HG02870 (cell line): ENCODE measurements around the gene MUC6.

Experiments
- ATAC-seq: cut with Tn5 transposase; IDR thresholded peaks from one replicate; pipeline ENCODE4 v1.9.1; 2021; ENCODE audit warnings: mild to moderate bottlenecking, moderate library complexity; ENCODE audit not compliant: unreplicated experiment

Gene MUC6

DNA sequence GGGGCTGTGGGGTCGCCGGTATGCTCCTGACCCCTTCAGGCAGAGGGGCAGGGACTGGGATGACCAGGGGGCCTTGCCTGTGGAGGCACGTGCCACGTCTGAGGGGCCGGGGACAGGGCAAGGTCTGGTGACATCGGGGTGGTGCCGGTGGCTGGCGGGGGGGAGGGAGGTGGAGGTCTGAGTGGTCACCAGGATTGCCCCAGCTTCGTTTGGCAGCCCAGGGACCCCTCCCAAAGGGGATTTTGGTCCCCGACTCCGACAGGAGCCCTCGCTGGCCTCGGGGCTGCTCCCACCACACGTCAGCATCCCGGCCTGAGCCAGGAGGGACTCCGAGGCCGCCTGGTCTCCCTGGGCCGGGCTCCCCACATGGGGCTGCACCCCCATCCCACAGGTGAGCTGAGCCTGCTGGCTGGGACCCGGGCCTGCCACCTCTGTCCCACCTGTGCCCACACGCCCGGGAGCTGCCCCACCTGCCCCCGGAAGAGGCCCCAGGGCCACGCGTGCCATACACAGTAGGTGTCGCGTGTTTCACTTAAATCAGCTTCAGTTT, 1.1 kb upstream of the MUC6 start:
- no peak for ATAC-seq

DNA sequence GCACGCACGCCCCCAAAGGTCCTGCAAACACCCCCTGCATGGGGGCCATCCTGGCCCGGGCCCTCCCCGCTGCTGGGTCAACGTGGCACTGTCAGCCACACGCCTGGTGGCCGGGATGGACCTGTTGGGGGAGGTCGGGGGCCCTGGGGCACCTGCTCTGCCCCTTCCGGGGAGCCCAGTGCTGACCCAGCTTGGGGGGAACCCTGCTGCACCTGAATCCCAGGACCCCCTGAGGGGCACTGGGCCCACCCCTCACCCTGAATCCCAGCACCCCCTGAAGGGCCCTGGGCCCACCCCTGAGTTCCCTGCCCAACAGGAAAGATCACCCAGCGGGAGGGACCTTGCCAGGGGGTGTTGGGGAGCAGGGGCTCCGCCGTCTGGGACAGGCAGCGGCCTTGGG, 413 bp upstream of the MUC6 start:
- no peak for ATAC-seq

GRCh38 chr11:1035577-1036283, 788 bp downstream of the MUC6 start:
- no peak for ATAC-seq

DNA sequence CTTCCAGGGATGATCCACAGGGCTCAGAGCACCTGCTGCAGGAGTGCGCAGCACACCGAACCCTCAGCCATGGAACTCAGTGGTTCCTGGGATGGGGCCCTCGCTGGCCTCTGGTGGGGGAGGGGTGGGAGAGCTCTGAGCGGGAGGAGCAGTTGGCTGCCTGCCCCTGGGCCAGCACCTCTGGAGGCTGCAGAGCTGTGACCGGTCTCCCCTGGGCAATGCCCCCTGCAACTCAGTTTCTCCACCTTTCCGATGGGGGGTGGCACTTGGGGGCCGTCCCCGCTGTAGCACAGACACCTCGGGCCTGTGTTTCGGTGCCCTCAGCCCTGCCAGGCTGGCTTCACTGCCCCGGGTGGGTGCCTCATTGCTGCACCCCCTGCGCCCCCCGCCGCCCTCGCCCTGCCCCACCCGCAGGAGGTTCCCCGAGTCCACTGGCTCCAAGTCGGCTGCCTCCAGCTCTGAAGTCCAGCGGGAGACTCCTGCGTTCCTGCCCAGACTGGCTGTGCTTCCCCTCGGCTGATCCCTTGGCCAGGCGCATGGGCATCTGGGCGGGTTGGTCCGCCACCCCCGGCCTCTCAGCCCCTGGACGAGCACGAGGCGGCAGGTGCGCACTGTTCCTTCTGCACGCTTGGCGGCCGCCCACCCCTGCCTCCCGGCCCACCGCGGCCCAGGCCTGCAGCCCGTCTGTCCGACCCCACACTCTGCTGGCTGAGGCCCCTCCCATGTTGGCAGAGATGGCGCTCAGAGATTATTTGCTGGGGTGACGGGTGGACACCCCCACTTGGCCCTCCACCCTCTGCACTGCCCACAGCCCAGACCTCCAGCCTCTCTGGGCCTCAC, 1.8 kb downstream of the MUC6 start:
- no peak for ATAC-seq

GRCh38 chr11:1034001-1034400, 2.5 kb downstream of the MUC6 start:
- ATAC-seq, result no peak

DNA sequence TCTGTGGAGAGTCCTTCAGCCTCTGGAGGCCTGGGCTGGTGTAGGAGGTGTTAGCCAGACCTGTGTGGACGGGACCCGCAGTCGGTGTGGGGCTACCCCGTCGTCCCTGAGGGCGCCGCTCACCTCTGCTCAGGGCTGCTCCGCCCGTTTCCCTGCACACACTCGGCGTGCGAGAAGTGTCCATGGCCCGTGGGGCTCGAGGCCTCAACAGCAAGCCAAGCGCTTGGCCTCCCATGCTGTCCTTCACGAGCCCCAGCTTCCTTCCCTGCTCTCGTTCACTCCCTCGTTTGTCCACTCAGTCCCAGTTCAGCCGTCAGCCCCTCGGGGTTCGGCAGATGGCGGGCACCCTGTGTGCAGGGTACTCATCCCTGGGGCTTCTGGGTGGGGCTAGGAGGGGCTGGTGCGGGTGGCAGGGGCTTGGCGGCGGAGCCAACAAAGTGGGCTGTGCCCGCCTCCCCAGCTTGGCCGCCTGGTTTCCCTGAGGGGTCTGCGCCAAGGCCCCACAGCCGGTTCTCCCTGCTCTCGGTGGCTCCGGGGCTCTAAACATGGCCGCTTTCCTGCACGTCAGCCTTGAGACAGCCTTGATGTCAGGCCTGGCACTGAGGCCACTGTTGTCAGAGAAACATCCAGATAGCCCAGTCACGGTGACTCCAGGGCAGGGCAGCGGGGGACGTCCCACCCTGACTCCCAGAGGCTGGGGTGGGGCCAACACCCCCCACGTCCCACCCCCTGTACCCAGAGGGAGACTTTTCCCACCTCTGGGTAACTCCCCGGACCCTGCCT, 3.3 kb downstream of the MUC6 start:
- ATAC-seq, result no peak

DNA sequence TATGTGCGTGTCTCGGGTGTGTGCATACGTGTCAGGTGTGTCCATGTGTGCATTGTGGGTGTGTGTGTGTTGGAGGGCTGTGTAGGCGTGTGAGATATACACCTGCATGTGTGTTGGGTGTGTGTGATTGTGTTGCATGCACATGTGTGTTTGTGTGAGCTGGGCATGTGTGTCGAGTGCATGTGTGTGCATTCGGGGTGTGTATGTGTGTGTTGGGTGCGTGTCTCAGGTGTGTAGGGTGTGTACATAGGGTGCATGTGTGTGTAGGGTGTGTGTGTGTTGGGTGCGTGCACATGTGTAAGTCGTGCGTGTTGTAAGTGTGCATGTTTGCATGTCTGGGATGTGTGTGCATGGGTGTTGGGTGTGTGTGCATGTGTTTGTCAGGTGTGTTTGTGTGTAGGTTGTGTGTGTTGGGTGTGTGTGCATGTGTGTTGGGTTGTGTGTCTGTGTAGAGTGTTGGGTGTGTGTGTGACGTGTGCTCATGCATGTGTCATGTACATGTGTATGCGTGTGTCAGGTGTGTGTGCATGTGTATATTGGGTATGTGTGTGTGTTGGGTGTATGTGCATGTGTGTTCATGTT, 4.1 kb downstream of the MUC6 start:
- no peak for ATAC-seq

- ATAC-seq, result no peak
These were observed 5.2 kb downstream of the MUC6 start for GRCh38 chr11:1031121-1031899.

GRCh38 chr11:1030556-1030955, 6.0 kb downstream of the MUC6 start:
- ATAC-seq, result no peak

DNA sequence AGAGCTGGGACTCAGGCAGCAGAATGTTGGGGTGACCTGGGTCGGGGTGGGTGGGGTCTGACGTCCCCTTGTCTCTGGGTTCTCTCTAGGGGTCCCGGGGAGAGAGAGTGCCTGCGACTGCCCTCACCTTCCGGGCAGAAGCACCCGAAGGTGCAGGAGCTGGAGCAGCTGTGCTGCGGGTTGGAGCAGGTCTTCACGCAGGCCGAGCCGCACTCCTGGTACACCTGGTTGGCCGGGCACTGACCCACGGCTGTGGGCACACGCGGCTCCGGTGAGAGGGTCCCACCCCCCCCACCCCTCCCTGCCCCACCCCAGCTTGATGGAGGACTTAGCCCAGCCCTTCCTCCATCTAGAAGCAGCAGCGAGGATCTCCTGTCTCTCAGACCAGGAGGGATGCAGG, 6.4 kb downstream of the MUC6 start:
- no peak for ATAC-seq

GRCh38 chr11:1029654-1030053, 6.9 kb downstream of the MUC6 start:
- no peak for ATAC-seq

DNA sequence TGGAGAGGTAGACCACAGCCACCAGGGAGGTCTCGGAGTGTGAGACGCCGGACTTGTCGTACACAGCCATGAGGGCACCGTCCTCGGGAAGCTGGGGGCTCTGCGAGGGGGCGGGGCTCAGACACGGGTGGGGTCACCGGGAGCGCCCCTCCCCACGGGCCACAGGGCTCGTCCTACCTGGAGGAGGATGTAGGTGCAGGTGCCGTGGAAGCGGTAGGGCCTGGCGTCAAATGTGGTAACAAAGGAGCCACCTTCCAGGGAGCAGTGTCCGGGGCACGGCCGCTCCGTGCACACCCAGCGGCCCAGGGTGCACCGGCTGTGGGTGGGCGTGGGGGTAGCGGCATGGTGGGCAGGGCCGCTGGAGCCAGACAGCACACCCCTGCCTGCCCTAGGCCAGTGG, 7.5 kb downstream of the MUC6 start:
- no peak for ATAC-seq

DNA sequence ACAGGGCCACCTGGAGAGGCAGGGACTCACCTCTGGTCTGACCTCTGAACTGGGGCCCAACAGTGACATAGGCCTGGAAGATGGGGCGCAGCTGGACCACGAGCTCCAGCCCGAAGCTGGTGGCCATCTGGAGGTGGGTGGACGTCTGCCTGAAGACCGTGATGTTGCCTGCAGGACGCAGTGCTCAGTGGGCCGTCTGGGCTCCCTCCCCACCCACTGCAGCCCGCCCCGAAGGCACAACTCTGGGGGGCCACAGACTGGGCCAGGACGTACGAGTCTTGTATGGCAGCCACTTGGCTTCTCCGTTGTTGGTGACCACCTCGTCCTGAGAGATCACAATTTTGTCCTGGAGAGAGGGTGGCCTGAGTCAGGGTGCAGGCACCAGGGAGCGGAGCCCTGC, 7.9 kb downstream of the MUC6 start:
- ATAC-seq, result no peak

DNA sequence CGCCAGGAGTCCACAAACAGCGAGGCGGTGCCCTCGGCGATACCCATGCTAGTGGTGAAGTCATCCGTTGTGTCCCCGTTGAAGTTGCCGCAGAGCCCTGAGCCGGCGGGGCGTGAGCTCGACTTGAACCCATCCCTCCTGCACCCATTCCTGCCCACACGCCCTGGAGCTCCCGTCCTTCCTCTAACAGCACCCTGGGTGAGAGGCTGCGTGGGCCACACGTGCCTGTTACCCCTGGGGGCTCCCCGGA, 8.3 kb downstream of the MUC6 start:
- no peak for ATAC-seq

DNA sequence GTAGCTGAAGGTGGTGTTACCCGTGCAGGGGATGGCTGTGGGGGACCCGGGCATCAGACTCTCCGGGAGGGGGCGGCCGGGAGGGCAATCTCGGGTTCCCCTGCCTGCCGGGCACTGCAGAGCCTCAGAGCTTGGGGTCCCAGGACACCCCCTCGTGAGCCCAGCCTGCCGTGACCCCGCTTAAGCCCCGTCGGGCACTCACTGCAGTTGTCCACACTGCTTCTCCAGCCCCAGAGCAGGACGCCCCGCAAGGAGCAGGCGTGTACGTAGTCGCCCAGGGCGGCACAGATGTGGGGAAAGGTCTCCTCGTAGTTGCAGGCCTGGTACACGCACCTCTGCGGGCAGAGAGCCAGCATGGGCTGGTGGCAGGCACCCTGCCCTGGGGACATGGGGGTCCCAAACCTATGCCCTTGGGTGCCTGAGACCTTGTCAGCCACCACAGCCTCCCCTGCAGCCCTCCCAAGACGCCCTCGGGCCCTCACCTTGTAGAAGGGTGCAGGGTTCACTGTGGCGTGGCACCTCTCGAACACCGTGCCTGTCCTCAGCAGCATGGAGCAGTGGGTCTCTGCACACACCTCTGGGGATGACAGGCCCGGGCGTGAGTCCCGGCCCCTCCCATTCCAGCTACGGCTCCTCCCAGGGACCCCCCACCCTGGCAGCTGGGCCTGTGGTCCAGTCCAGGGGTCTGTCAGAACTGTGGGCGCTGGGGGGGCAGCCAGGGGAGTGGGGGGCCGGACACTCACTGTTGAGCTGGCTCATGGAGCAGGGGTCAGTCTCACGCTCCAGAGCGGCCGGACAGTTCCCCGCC, 8.8 kb downstream of the MUC6 start:
- no peak for ATAC-seq

- ATAC-seq, result no peak
These were observed 9.7 kb downstream of the MUC6 start for GRCh38 chr11:1026641-1027482.

- ATAC-seq, result no peak
These were observed 10.4 kb downstream of the MUC6 start for GRCh38 chr11:1026163-1026450.

DNA sequence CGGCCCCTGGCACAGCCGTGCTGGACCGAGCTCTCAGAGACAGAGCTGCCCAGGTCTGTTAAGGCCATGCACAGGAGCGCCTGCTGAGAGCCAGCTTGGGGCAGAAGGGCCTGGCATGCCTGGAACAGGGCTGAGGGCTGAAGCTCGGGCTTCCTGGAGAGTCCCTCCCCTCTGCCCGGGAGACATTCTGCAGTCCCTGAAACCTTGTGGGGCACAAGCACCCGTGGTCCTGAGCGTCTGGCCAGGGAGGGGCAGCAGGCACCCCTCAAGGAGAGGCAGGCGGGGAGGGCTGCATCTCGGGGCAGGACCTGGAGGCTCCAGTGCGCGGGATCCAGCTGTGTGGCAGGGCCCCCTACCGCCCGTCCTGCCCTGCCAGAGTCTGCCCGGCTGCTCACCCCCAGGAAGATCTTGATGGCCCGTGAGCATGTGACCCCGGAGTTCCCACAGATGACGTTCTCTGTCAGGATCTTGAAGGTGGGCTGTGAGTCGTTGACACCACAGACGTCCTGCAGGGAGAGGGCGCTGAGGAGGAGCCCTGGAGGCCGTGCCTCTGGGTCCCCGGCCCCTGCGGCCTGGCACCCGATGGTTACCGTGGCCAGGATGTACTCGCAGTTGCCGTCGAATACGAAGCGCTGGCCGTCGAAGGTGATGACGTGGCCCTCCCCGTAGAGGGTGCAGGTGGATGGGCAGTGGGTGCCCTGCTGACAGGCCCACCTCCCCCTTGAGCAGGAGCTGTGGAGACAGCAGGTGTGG, 10.9 kb downstream of the MUC6 start:
- no peak for ATAC-seq
